CD8-positive, alpha-beta memory T cell (primary cell): ENCODE results near the gene SLCO1B1. TPM values are rescaled to one million over a fixed set of nuclear protein-coding genes. Genes with fewer than 3 reads are reported as not detected.

Experiments
- CTCF ChIA-PET: fragments of 350-600 bp; sonication (Branson Sonifier 250); formaldehyde crosslinking; loops from one replicate; lab custom pipeline; 2021; ENCODE audit warnings: antibody characterized with exemption; lab: Charles Lee
- POLR2A ChIA-PET: fragments of 350-600 bp; sonication (Branson Sonifier 250); formaldehyde crosslinking; loops from one replicate; lab custom pipeline; 2021; ENCODE audit warnings: antibody characterized with exemption; lab: Charles Lee
- DNase-seq, 5 donors: peaks; one replicate each; pipeline versions ENCODE4 v3.0.0 to v3.0.0-alpha.2; 2020 to 2022; ENCODE audit warnings: mixed read lengths in 1 of 5
- H3K27ac ChIP-seq: one replicate; pipeline ENCODE4 v1.7.0; 2013; ENCODE audit warnings: low read depth, mild to moderate bottlenecking, low read length, moderate library complexity
- H3K27me3 ChIP-seq: 2 replicates; pipeline ENCODE4 v1.7.0; 2013; ENCODE audit warnings: low read length, mild to moderate bottlenecking; ENCODE audit not compliant: insufficient read depth, poor library complexity, severe bottlenecking
- H3K36me3 ChIP-seq: 2 replicates; pipeline ENCODE4 v1.7.0; 2013; ENCODE audit warnings: mild to moderate bottlenecking, low read length, moderate library complexity; ENCODE audit not compliant: insufficient read depth
- H3K4me1 ChIP-seq: 2 replicates; pipeline ENCODE4 v1.7.0; 2013; ENCODE audit warnings: mild to moderate bottlenecking, low read length, moderate library complexity; ENCODE audit not compliant: insufficient read depth
- H3K4me3 ChIP-seq: 2 replicates; pipeline ENCODE4 v1.7.0; 2013; ENCODE audit warnings: mild to moderate bottlenecking, low read length
- H3K9me3 ChIP-seq: 2 replicates; pipeline ENCODE4 v1.7.0; 2013; ENCODE audit warnings: mild to moderate bottlenecking, low read length
- H3K27ac Mint-ChIP-seq, 8 donors: one replicate each; pipeline ENCODE4 v1.8.0; 2020 to 2021; ENCODE audit warnings: mixed read lengths in 8 of 8, mild to moderate bottlenecking in 6 of 8, inconsistent platforms in 3 of 8, moderate library complexity in 3 of 8
- H3K27me3 Mint-ChIP-seq, 2 donors: one replicate each; pipeline ENCODE4 v1.8.0; 2020 to 2021; ENCODE audit warnings: mixed read lengths in 2 of 2, mild to moderate bottlenecking in 1 of 2, moderate library complexity in 1 of 2
- H3K36me3 Mint-ChIP-seq, 3 donors: one replicate each; pipeline ENCODE4 v1.8.0; 2020 to 2021; ENCODE audit warnings: mixed read lengths in 3 of 3, inconsistent platforms in 1 of 3, mild to moderate bottlenecking in 1 of 3
- H3K4me1 Mint-ChIP-seq, 3 donors: one replicate each; pipeline ENCODE4 v1.8.0; 2020 to 2021; ENCODE audit warnings: mixed read lengths in 3 of 3, inconsistent platforms in 1 of 3, mild to moderate bottlenecking in 1 of 3
- H3K4me3 Mint-ChIP-seq, 7 donors: one replicate each; pipeline ENCODE4 v1.8.0; 2020 to 2021; ENCODE audit warnings: mixed read lengths in 7 of 7, mild to moderate bottlenecking in 6 of 7, moderate library complexity in 4 of 7, inconsistent platforms in 2 of 7
- H3K9me3 Mint-ChIP-seq, 5 donors: one replicate each; pipeline ENCODE4 v1.8.0; 2020 to 2022; ENCODE audit warnings: mixed read lengths in 5 of 5, mild to moderate bottlenecking in 3 of 5, moderate library complexity in 2 of 5, inconsistent platforms in 1 of 5
- polyA plus RNA-seq: library from polyadenylated mRNA; unstranded; fragments of 300-500 nt; fragmentation: Illumina TruSeq; gene quantifications from one replicate; pipeline ENCODE4 v1.2.3, GENCODE V29; 2021
- total RNA-seq, 2 experiments: library from RNA; stranded (reverse); gene quantifications; one replicate each; pipeline ENCODE4 v1.2.3, GENCODE V29; 2021

Gene SLCO1B1
- total and polyA plus RNA-seq, 3 experiments from 2014 or later, result not detected

DNA sequence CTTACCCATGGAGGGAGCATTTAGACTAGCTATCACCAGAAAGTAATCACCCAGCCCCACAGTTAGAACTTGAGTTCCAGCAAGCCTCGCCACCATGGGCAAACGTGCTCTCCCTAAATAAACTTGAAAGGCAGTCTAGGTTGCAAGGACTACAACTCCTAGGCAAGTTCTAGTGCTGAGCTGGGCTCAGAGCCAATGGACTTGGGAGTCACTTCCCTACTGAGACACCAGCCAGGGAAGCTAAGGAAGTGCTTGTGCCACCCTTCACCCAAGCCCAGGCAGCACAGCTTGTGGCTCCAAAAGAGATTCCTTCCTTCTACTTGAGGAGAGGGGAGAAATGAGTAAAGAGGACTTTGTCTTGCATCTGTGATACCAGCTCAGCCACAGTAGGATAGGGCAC, 145.8 kb downstream of the SLCO1B1 start:
- POLR2A ChIA-PET, result no interaction called here

More for the DNA sequence above, 145.8 kb downstream of the SLCO1B1 start:
- CTCF ChIA-PET, result no interaction called here
- DNase-seq, result no peak
- H3K9me3 Mint-ChIP-seq, result peaks cover 0 to 4% (median 0%) of the 10 kb centered on the region in 5 donors
- Histone ChIP-seq H3K36me3 (no peaks in the 10 kb centered on the region), H3K9me3 (no peaks in the 10 kb centered on the region), H3K4me1 (no peaks in the 10 kb centered on the region), H3K27me3 (no peaks in the 10 kb centered on the region), H3K27ac (no peak overlapping the region), H3K4me3 (no peak overlapping the region)
- peaks cover 14 to 51% of the 10 kb centered on the region in 2 donors for H3K27me3 Mint-ChIP-seq
- no peaks in the 10 kb centered on the region for H3K4me1 Mint-ChIP-seq
- H3K4me3 Mint-ChIP-seq, result no peak overlapping the region
- H3K36me3 Mint-ChIP-seq, result no peaks in the 10 kb centered on the region
- no peak overlapping the region for H3K27ac Mint-ChIP-seq

Other genes with a start within 250 kb of the SLCO1B1 start
- gene SLCO1A2, start 203.7 kb downstream of the SLCO1B1 start, total RNA-seq, result under 1 TPM in 1 of 2 experiments, not detected in 1; 0.07 TPM
- not detected for gene SLCO1A2, start 203.7 kb downstream of the SLCO1B1 start, polyA plus RNA-seq
- gene IAPP, start 241.7 kb downstream of the SLCO1B1 start, total RNA-seq, result not detected
- not detected for gene IAPP, start 241.7 kb downstream of the SLCO1B1 start, polyA plus RNA-seq